ENCODE measurements around the gene TMPRSS9.

The TMPRSS9 gene

DNA sequence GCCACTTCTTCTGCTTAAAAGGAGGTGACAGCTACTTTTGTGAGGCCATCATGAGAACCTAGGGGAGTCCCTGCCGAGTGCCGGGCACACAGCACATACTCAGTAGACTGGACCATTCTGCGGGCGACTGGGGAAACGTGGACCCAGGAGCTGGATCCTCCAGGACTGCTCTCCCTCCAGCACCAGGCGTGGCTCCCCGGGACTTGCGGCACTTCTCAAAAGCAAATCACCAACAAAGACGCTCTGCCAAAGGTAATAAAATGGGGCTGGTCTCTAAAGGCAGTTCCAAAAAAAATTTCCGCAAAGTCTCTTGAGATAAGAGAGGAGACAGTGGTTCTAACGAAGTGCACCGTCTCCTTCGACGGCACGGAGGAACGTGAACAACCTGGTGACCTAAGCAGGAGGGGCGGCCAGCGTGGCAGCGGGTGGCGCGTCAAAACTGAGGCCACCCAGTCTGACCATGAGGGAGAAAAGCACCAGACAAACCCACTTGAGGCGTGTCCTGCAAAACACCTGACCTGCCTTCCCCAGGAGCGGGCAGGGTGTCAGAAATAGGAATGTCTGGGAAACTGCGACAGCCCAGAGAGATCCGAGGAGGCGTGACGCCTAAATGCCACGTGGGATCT, 1.4 kb upstream of the TMPRSS9 start:
- no peak for DNase-seq (ENCODE audit: low read depth in 4 of 4, low spot score in 1 of 4)

DNA sequence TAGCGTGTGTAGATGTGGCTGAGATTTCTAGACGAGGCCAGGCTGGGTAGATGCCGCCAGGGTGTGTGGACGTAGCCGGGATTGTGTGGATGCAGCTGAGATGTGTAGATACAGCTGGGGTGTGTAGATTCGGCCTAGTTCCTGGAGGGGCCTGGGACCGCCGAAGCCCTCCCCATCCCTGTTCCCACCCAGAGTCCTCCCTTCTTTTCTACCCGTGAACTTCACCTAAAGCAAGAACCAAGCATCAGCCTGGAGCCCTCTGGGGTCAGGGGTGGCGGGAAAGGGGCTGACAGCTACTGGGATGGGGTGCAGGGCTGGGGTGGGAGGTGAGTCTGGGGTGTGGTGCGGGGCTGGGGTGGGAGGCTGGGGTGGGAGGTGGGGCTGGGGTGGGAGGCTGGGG, 768 bp downstream of the TMPRSS9 start:
- DNase-seq (ENCODE audit: low read depth in 4 of 4, low spot score in 1 of 4), result no peak

DNA sequence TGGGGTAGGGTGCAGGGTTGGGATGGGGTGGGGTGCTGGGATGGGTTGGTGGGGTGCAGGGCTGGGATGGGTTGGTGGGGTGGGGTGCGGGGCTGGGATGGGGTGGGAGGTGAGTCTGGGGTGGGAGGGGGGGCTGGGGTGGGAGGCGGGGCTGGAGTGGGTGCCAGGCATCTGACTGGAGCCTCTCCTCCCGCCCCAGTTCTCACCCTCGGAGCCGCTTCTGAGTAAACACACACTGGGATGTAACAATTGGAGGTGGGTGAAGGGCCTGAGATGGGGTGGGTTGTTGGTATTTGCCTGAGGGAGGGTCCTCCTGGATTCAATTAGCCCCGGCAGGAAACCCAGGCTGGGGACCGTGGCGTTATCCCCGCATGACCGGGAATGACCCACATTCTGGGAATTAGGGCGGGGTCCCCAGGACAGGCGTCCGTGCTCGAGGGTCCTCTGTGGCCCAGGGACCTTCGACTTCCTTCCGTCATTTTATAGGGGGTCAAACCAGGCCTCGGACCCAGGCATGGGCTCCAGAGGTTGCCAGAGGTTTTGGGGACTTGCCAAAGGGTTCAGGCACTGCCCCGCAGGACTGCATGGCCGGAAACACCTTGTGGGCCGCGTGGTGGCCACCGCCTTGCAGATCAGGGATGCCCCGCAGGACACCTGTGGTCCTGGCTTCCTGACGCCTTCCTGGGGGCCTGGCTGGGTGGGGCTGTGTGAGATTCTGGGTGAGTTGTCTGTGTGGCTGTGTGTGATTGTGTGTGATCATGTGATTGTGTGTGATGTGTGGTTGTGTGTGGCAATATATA, 1.4 kb downstream of the TMPRSS9 start:
- no peak for DNase-seq (ENCODE audit: low read depth in 4 of 4, low spot score in 1 of 4)

DNA sequence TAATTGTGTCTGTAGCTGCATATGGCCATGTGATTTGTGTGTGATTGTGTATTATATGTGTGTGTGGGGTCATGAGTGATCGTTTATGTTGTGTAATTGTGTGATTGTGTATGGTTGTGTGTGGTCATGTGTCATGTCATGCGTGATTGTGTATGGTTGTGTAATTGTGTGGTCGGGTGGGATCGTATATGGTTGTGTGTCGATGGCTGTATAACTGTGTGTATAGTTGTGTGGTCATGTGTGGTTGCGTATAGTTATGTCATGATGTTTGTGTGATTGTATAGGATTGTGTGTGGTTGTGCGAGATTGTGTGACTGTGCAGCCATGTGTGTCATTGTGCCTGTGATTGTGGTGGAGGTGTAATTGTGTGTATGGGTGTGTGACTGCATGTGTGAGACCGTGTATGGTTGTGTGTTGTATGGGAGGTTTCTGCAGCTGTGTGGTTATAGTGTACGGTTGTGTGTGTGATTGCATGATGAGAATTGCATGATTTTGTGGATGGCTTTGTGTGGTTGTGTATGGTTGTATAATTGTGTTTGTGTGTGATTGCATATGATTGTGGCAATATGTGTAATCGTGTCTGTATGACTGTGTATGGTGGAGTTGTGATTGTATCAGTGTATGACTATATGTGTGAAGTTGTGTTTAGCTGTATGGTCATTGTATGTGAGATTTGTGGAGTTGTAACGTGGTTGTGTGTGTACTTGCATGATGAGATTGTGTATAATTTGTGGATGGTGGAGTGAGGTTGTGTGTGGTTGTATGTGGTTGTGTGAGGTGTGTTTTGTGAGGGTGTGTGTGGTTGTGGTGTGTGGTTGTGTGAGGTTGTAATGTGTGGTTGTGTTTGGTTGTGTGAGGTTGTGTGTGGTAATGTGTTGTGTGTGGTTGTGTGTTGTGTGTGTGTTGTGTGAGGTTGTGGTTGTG, 2.2 kb downstream of the TMPRSS9 start:
- DNase-seq (ENCODE audit: low read depth in 4 of 4, low spot score in 1 of 4), result no peak

DNA sequence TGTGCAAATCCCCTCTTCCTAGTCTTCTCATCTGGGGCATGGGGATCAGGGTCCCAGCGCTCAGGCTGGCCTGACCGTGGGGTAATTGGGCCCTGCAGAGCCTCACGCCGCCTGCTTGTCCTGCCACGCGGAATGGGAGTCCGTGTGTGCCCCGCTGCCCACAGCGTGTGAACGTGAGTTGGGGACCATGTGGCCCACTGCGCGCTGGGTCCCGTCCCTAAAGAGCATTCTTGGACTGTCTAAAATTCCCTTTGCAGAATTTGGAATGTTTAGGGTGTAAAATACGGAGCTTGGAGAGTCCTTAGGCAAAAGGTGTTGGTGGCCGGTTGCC, 2.9 kb downstream of the TMPRSS9 start:
- DNase-seq (ENCODE audit: low read depth in 4 of 4, low spot score in 1 of 4), result no peak

DNA sequence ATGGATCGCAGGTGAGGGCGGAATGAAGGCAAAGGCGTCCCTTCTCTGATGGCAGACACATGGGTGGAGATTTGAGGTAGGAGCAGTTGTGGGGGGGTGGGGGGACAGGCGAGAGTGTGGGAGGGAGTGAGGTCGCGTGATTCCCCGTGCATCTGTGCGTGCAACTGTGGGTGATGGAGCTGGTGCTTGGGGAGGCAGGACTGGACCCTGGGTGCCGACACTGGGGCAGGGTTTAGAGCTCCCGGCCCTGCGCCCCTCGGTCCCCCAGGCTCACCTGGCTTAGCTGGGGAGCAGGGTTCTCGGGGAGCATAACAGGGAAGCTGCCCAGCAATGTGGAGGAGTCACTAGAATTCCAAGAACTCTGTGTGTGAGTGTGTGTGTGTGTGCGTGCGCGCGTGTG, 3.4 kb downstream of the TMPRSS9 start:
- no peak for DNase-seq (ENCODE audit: low read depth in 4 of 4, low spot score in 1 of 4)

DNA sequence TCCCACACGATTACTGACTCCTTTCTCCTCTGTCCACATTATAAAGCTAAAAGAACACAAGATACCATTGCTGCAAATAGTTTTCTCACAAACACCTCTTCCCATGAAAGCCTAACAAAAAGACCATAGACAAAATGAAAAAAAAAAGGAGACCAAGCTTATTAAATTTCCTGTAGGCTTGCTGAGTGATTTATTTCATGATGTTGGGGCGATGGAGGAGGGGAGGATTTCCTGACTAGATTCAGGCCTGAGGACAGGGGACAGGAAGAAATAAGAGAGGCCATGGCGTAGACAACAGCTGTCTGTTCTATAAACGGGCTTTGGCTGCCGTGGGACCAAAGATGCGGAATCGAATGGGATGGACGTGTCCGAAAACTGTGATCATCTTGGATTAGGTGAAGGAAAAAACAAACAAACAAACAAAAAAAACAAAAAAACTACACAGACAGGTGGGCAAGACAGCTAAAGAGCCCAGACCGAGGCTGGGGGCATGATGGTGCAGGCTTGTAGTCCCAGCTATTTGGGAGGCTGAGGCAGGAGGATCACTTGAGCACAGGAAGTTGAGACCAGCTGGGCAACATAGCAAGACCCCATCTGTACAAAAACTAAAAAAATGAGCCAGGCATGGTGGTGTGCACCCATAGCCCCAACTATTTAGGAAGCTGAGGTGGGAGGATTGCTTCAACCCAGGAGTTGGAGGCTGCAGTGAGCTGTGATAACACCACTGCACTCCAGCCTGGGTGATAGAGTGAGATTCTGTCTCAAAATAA, 5.3 kb downstream of the TMPRSS9 start:
- no peak for DNase-seq (ENCODE audit: low read depth in 4 of 4, low spot score in 1 of 4)

DNA sequence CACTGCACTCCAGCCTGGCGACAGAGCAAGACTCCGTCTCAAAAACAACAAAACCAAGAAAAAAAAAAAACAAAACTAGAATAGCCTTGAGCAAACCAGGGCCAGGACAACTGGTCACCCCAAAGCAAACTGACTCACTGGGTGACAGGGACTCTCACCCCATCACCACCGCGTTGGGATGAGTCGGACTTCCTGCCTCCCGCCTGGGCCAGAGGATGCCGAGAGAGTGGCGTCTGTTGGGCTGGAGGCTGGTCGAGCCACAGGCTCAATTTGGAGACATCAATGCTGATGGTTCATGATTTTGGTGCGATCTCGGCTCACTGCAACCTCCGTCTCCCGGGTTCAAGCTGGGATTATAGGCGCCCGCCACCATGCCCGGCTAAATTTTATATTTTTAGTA, 11.6 kb downstream of the TMPRSS9 start:
- DNase-seq (ENCODE audit: low read depth in 4 of 4, low spot score in 1 of 4), result no peak

DNA sequence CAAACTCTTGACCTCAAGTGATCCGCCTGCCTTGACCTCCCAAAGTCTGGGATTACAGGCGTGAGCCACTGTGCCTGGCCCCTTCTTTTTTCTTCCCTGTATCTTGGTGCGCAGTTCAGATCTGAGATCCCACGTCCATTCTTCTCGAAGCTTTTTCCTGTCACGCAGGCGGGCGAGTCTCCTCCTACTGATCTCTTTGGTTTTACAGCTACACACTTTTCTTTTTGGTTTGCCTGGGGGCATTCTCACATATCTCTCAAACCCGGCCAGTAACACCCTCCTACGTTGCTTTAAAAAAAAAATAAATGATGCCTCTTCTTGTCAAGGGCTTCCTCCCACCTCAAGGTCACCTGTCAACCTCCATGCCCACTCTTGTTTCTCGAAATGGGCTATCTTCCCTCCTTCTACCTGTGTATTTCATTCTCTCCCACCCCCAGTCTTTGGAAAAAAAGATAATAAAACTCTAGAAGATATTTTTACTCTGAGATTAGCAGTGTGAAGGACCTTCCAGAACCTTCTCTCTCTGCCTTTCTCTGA, 12.1 kb downstream of the TMPRSS9 start:
- DNase-seq (ENCODE audit: low read depth in 4 of 4, low spot score in 1 of 4), result no peak

DNA sequence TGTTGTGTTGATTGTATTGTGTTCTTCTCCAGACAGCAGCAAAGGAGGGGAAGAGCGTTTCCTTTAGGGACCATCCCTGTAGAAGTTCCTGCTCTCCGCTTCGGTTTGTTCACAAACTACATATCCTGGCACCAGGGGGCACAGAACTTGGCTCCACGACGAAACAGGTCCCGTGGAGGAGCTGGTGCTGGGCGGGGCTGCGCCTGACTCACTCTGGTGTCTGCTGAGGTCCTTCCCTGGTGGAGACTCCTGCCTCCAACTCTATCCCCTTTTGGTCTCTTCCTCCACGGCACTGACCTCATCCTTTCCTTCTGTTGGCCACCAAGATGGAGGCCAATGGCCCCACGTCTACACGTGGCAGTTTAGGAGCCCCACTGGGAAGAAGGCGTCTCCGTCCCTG, 14.7 kb downstream of the TMPRSS9 start:
- no peak for DNase-seq (ENCODE audit: low read depth in 4 of 4, low spot score in 1 of 4)

DNA sequence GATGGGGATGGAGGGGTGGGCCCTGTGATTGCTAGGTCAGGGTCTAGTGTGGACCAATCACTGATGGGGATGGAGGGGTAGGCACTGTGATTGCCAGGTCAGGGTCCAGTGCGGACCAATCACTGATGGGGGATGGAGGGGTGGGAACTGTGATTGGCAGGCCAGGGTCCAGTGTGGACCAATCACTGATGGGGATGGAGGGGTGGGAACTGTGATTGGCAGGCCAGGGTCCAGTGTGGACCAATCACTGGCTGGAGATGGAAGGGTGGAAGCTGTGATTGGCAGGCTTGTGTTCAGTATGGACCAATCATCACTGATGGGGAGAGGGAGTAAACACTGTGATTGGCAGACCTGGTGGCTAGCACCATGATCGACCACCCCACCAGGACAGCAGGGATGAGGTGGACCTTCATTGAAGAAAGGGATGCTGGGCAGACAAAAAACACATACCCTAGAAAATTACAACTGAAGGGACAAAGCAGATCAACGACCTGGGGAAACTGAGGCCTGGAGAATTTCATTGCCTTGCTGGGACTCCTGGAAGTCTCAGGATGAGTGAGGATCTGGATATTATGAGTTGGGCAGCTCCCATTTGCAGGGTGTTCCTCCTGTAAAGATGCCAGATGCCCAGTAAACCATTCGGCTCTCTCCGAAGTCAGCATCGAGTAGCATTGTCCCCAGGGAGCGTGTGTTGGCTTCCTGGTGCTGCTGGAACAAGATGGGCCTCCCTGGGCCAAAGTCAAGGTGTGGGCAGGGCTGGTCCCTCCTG, 15.5 kb downstream of the TMPRSS9 start:
- DNase-seq (ENCODE audit: low read depth in 4 of 4, low spot score in 1 of 4), result no peak

DNA sequence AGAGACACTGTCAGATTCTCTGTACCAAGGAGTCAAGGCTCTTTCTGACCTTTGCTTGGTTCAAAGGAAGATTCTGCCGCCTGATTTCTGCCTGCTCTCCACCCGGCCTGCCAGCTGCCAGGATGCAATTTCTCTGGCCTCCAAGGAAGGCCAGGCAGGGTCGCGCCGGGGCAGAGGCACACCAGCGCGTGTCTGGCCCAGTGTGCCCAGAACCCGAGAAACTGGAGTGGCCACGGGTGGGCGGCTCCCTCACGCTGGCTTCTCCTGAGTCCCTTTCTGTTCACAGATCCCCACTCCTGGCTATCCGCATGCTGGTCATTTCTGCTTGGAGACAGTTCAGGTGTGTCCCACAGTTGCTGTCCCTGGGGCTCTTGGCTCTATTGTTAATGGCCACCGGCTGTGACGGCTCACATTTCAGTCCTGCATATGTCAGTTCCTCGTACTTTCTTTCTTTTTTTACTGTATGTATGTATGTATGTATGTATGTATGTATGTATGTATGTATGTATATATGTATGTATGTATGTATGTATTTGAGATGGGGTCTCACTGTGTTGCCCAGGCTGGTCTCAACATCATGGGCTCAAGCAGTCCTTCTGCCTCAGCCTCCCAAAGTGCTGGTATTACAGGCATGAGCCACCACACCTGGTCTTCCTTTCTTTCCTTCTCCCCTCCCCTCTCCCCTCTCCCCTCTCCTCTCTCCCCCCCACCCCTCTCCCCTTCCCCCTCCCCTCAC, 16.9 kb downstream of the TMPRSS9 start:
- DNase-seq (ENCODE audit: low read depth in 4 of 4, low spot score in 1 of 4), result no peak

DNA sequence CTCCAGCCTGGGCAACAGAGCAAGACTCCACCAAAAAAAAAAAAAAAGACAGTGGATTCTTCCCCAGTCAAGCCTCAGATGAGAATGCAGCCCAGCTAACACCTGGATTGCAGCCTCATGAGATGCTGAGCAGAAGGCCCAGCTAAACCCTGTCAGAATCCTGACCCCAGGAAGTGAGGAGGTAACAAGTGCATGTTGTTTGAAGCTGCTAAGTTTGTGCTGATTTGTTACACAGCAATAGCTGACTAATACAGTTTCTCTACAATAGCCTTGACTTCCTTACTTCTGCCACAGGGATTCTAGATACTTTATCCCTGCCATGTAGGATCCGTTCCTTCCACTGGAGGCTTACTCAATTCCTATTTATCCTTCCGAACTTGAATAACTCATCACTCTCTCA, 20.5 kb downstream of the TMPRSS9 start:
- no peak for DNase-seq (ENCODE audit: low read depth in 4 of 4, low spot score in 1 of 4)

DNA sequence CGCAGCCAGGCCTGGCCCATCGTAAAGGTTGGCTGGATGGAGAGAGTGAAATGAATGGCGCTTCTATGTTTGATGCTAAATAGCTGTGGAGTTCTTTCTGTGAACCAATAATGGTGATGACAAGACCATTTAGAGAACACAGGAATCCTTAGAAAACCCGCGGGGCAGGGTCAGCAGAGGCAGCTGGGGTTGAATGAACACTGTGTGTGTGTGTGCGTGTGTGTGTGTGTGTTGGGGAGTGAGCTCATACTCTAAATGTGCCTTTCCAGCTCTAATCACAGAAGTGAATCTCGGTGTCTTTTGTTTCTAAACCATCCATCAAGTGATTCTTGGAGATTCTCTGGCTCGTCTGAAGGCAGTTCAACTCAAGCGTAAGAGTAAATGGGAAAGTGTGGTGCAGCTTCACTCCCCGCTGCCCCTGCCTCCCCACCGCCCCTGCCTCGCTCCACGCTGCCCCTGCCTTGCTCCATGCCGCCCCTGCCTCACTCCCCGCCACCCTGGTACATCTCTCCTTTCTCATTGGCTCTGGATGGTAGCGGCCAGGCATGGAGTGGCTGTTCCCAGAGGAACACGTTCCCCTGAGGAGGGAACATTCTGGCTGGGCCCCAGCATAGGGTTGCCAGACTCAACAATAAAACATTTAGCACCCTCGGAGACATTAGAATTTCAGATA, 21.2 kb downstream of the TMPRSS9 start:
- DNase-seq (ENCODE audit: low read depth in 4 of 4, low spot score in 1 of 4), result no peak

DNA sequence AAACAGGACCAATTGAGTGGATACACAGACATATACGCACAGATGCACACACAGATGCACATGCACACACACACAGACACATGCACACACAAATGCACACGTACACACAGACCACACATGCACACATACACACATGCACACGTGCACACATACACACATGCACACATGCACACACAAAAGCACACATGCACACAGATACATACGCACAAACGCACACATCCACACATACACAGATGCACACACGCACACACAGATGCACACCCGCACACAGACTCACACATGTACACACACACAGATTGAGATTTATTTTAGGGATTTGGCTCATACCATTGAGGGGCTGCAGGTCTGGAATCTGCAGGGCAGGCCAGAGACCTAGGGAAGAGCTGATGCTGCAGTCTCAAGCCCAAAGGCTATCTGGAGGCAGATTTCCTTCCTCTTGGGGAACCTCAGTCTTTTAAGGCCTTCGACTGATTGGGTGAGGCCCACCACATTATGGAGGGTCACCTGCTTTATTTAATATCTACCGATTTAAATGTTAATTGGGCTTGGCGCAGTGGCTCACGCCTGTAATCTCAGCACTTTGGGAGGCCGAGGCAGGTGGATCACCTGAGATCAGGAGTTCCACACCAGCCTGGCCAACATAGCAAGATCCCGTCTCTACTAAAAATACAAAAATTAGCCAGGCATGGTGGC, 22.6 kb downstream of the TMPRSS9 start:
- DNase-seq (ENCODE audit: low read depth in 4 of 4, low spot score in 1 of 4), result no peak

DNA sequence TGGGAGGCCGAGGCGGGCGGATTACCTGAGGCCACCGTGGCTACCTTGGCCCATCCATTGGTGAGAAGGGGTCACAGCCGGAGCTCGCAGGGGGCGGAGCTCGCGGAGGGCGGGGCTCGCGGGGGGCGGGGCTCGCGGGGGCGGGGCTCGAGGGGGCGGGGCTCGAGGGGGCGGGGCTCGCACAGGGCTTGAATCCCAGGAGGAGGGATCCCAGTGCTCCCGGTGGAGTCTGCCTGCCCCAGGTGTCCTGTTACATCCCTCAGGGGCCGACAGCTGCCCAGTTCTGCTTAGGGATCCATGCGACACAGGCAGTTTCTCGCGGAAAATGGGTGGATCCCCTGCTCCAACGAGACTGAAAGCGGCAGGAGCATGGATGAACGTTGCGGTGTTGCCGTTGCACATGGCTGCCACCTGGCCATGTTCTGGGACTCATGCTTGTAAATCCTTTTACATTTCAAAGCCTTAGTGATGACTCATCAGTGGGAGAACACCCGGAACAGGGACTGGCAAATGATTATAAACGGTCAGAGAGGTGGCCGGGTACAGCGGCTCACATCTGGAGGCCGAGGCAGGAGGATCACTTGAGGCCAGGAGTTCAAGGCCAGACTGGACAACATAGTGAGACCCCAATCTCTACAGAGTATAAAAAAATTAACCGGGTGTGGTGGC, 25.1 kb downstream of the TMPRSS9 start:
- DNase-seq (ENCODE audit: low read depth in 4 of 4, low spot score in 1 of 4), result no peak

DNA sequence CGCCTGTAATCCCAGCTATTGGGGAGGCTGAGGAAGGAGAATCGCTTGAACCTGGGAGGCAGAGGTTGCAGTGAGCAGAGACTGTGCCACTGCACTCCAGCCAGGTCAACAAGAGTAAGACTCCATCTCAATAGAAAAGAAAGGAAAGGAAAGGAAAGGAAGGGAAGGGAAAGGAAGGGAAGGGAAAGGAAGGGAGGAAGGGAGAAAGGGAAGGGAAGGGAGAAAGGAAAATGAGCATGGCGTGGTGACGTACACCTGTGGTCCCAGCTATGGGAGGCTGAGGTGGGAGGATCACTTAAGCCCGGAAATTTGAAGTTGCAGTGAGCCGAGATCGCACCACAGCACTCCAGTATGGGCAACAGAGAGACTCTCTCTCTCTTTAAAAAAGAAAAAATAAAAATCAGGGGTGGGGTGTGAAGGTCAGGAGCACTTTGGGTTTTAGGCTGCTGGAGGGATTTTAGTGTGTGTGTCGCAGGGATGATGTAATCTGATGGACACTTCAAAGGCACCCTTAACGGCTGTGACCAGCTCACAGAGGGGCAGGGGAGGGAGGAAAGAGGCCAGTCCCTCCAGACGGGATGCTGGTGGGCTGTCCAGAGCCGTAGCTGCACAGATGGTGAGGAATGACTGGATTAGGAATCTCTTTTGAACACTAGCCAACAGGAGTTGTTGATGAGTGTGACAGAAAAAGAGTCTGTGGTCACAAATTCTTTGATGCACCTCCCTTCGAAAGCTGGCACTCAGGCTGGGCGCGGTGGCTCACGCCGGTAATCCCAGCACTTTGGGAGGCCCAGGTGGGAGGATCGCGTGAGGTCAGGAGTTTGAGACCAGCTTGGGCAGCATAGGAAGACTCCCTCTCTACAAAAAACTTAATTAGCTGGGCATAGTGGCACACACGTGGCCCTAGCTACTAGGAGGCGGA, 27.6 kb downstream of the TMPRSS9 start:
- DNase-seq (ENCODE audit: low read depth in 4 of 4, low spot score in 1 of 4), result no peak

Data from stimulated activated CD4-positive, alpha-beta T cell treated with anti-CD3 and anti-CD28 coated beads, Interleukin-1b, Interleukin-23, amount 100 ng/mL, for 24 hours (primary cell).